HG03135 (cell line): ENCODE measurements around the gene SGPL1.
"Not testable (repeated sequence)": the region's sequence is repeated elsewhere in the genome, so short reads cannot be mapped to it uniquely, and the experiment has no call there.

ENCODE experiments used
- ATAC-seq: cut with Tn5 transposase; IDR thresholded peaks from one replicate; pipeline ENCODE4 v1.9.1; 2021; ENCODE audit warnings: mild to moderate bottlenecking, moderate library complexity; ENCODE audit not compliant: unreplicated experiment

The SGPL1 gene

DNA sequence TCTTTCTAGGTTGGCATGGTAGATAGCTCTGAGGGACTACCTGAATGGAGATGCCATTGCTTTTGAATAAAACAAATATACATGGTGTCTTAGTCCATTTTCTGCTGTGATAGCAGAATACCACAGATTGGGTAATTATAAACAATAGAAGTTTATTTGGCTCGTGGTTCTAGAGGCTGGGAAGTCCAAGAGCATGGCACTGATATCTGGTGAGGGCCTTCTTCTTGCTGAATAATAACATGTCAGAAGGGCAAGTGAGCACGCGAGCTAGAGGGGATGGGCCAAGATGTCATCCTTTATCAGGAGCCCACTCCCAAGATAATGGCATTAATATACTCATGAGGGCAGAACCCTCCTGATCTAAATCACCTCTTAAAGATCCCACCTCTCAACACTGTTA lies 21.9 kb downstream of the SGPL1 start:
- no peak for ATAC-seq

DNA sequence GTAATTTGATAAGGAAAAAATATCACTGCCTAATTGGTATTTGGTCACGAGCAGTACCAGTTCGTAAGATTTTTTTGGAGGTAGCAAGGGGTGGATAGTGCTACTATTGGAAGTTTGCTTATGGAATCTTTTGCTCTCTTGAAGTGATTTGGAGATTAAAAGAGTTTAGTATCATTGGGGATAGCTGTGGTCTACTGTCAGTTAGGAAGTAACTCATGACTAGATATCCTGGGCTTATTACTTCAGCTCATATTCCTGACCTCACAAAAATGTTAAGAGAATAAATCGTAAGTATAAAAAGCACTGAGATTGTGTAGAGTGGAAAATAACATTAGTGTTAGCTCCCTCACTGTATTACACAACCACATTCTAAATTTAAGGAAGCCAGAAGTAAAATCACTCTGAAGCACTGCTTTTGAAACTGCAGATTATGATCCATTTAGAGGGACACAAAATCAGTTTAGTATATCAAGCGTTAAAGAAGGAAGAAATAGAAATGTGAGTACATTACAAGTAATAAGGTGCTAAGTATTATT lies 22.6 kb downstream of the SGPL1 start:
- ATAC-seq = no peak

DNA sequence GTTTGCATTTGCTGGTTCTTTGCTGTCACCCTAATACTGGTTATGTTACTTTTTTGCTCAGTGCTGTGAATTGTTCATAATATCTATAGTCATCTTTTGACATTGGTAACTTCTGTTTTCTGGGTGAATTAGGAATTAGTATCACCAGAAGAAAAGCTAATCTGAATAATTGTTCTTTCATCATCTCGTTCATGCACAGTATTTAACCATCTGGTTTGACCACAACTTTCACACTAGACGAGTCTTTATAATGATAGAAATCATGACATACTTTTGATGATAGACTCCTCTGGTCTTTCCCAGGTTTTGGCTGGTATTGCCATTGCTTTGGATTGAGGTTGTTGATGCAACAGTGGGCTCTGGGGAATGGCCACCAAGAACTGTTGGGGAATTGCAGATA lies 25.1 kb downstream of the SGPL1 start:
- no peak for ATAC-seq

DNA sequence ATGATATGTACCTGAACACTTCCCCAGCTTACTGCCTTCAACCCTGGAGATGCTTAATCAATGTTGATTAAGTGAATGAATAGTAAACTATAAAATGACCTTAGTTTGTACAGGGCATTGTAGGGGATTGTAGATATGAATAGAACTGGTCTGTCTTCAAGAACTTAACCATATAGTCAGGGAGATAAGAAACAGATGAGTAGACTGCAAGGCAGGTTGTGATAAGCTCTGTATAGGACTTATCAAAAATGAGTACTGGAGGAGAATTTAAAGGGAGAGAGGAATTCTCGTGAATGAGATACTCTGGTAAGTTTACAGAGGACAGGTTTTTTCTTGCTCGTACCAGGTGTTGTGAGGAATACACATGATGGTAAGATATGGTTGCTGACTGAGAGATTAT lies 27.6 kb downstream of the SGPL1 start:
- ATAC-seq = no peak

DNA sequence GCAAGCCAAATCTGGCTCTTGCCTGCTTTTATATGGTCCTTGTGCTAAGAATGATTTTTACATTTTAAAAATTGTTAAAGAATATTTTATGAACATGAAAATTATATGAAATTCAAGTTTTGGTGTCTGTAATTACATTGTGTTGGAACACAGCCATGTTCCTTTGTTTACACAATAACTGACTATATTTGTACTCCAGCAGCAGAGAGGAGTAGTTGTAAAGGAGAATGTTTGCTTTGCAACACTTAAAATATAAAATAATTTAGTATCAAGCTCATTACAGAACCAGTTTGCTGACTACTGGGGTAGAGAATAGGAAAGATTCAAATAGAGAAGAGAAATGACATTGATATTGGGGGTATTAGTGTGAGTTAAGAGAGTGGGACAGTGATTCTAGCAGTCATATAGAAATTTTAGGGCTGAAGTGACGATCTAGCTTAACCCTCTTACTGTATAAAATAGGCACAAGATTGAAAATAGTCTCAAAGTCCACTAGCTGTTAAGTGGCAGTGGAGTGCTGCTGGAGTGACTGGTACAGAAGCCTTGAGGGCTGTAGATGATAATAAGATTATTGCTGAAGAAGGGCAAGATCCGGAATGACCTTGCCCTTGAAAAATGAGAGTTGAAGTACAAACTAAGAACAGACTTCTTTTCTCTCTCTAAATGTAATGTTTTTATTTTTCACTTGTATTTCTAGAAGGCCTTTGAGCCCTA lies 28.2 kb downstream of the SGPL1 start:
- ATAC-seq = no peak

DNA sequence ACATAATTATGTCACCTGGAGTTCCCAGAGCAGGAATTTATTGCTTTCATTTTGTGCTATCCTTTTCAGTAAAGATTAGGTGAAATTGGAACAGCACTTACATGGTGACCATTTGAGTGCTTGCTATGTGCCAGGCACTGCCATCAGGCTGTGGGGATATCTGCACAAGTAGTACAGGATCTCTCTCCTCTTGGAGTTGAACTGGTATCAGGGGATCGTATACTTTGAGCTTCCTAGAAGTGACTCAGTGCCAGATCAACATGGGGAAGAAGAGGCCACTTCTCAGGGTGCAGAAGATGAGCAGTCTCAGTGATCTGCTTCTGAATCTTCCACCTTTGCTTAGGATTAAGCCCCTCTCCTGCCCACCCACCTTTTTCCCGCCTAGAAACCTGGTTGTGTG lies 29.5 kb downstream of the SGPL1 start:
- no peak for ATAC-seq

DNA sequence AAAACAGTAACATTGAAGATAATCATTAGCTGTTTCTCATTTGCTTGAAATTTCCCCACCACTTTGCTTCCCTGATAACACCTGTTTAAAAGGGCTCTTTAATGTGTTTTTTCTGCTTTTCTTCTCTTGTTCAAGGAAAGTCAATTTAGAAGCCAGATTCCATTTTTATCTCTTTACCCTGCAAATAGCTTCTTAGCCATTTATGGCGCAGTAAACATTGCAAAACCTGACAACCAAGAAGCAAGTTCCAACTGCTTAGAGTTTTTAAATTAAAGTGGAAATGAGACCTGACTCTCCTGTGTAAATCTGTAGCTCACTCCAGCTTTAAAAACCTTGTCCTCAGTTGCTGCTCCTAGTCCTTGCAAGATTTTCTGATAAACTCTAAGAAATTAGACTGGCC lies 30.1 kb downstream of the SGPL1 start:
- no peak for ATAC-seq

DNA sequence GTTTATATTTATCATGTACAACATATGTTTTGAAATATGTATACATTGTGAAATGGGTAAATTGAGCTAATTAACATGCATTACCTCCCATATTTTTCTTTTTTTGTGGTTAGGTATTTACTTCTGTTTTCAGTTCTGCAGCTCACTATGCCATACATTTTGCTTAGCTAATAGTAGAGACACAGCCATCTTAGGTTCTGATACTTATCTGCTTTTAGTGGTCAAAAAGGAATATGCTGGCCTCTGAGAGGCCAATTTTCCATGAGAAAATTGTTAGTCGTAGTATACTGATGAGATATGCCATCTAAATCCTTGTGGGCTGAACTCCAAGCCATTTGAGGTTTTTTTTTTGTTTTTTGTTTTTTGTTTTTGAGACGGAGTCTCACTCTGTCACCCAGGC lies 31.0 kb downstream of the SGPL1 start:
- no peak for ATAC-seq

DNA sequence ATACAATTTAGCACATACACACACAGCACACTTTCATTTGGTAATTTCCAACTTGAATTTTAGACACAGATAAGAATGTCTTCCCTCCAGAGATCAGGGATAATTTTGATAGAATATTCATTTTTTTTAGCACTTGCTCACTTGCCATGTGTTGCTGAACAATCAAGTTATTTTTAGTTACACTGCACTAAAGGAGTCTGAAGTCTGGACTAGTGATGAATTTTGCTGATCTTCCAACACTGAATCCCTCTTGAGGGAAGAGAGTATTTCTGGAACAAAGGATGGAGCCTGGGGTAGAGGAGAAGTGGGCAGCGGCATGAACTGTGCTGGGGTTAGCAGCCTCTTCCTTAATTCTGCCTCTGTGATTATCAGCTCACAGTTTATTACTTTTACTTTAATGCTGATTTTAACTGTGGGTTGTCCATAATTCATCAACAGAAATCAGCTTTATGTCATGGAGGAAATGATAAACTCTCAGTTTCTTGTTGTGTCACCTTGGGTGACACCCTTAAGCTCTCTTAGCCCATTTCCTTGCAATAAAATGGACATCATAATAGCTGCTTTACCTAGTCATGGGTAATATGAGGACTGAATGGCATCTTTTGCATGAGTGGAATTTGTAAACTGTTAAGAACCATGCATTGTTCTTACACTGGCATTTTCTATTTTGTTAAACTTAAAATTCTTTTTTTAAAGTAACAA lies 32.1 kb downstream of the SGPL1 start:
- no peak for ATAC-seq

DNA sequence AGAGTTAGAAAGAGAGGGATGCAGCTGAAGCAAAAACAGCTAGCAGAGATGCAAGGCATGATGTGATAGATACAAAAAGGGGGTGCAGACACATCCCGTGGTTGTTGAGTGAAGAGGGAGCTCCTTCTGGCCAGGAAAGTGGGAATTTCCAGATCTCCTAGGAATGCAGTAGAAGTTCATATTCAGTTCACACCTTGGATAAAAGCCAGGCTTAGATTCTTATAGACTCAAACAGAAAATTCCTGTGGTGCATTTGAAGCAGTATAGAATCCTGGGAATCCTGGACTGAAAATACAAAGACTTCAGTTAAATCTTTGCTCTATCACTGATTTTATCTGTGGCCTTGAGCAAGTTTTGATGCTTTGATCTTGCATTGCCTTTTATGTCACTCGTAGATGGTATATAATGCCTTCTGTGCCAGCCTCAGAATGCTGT lies 33.9 kb downstream of the SGPL1 start:
- ATAC-seq = no peak

DNA sequence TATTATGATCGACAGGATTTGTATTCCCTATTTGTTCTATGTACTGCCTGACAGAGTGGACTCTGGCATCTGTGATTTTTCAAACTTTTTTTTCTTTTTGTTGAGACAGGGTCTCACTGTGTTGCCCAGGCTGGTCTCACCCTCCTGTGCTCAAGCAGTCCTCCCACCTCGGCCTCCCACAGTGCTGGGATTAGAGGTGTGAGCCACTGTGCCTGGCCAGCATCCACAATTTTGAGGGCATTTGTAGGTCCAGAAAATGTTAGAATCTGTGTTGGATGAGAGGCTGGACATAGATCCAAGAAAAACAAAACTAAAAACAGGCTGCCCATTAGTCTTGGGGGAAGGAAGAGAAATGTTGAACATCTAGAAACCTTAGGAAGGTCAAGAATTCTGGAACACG lies 34.3 kb downstream of the SGPL1 start:
- ATAC-seq = no peak

DNA sequence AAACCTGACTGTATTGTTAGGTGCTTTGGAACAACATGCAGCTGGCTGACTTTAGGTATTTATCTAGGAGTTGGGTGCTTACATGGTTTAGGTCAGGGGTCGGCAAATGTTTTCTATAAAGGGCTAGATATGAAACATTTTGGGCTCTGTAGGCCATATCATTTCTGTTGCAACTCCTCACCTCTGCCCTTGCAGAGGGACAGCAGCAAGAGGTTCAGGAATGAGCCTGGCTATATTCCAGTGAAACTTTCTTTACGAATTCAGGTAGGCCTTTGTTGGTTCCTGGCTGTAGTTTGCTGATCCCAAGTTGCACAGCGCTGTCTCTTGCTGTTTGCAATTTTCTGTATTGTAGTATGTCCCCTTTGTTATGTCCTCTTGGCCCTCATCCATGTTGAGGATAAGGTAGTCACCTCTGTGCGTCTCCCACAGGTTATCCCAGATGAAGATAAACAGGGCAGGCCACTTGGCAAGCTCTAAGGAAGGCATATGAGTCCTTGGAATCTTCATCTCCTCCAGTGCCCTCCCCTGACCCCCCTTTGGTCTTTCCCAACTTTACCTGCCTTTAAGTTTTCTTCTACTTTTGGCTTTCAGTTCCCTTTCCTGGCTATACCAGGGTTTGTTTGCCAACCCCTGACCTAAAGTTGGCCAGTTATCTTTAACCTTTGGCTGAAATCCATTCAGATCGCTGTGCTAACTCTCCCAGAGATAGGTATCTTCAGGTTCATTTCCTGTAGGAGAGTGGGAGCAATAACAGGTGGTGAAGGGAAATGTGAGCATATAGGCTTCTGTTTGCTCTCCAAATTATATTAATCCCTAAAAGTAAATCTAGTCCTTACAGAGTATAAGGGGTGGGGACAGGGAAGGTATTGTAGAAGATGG lies 36.1 kb downstream of the SGPL1 start:
- no peak for ATAC-seq

DNA sequence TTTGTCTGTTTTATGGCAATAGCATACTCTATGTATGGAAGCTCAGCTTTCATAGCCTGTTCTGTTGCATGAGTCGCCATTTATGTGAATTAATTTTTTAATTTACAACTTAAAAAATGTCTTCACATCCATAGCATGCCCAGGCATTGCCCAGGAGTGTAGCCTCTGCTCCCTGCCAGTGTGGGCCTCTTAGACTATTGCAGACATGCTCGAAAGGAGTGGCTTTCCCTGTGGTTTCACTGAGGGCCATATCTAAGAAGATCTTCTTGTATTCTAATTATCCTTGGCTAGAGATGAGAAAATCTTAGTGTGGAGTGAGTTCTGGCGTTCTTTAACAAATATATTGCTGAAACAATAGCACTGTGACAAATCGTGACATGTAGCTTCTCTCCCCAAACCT lies 37.3 kb downstream of the SGPL1 start:
- ATAC-seq = no peak

DNA sequence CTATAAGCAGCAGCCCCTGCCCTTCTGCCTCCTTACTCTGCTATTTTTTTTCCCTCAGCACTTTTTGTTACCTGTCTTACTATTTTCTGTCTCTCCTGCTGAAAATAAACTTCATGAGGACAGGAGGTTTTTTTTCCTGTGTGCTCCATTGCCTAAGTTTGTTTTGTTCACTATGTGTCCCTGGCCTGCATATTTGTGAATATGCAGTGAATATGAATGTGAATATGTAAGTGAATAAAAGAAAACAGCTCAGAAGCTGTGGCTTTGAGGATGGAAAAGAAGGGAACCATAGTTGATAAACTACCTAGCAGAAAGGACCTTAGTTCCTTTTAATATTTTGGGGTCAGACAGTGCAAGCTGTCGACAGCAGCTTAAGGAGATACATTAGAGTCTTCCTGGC lies 37.7 kb downstream of the SGPL1 start:
- ATAC-seq = no peak

DNA sequence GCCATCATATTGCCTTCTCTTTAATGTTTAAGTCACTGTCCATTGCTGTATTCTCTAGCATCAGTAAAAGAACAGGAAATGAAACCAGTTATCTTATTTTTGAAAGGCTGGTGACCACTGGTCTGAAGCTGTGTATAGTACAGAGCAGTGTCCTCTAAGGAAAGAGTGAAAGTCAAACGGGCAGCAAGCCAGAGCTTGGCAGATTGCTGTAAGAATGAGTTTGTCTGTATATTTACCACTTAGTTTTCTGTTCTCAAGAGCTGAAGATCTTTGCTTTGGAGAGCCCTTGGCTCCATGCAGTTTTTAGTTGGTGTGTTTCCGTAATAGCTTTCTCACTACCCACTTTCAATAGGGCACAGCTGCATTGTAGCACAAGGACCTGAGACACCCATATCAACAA lies 40.7 kb downstream of the SGPL1 start:
- ATAC-seq = no peak

DNA sequence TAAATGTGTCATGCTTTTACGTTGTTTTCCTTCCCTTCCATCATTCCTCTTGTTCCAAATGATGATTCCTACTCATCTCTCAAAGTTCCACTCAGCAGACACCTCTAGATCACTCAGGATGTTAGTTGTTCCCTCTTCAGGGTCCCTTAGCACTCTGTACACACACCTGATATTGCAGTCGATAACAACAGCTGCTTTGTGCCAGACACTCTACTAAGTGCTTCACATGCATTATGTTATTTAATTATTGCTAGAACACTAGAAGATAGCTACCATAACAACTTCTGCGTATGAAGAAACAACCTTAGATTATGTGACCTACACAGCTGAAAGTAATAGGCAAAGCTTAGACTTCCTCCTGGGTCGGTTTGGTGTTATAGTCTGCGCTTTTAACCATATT lies 43.0 kb downstream of the SGPL1 start:
- ATAC-seq = no peak

DNA sequence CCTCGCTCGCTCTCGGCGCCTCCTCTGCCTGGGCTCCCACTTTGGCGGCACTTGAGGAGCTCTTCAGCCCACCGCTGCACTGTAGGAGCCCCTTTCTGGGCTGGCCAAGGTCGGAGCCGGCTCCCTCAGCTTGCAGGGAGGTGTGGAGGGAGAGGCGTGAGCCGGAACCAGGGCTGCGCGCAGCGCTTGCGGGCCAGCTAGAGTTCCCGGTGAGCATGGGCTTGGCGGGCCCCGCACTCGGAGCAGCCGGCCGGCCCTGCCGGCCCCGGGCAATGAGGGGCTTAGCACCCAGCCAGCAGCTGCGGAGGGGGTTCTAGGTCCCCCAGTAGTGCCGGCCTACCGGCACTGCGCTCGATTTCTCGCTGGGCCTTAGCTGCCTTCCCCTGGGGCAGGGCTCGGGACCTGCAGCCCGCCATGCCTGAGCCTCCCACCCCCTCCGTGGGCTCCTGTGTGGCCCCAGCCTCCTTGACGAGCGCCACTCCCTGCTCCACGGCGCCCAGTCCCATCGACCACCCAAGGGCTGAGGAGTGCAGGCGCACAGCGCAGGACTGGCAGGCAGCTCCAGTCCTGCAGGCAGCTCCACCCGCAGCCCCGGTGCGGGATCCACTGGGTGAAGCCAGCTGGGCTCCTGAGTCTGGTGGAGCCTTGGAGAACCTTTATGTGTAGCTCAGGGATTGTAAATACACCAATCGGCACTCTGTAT lies 45.9 kb downstream of the SGPL1 start:
- not testable (repeated sequence) for ATAC-seq

DNA sequence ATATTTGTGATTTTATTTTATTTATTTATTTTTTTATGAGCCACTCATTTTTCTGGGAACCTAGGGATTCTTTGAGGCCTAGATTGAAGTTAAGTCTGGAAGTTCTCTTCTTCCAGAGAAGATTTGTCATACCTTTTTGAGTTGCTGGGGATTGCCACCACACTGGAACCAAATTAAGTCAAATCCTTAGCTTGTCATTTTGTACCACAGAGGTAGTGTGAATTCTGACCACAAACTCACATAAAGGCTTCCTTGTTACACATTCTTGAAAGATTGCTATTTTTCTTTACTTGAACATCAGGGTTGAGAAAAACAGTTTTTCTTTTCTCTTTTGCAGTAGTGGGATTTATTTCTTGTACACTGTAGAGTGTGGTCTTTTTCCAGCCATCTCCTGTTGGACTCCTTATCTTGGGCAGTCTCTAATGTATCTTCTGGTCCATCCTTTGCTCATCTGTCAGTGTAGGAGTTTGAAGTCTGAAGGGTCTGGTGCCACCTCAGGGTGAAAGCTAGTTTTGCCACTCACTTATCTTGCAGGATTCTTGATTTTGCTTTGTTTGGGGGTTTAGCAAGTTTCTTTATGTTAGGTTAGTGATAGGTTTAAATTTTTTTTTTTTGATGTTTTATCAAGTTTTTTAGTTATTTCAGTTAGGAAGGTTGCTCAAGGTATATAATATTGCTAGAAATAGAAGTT lies 47.9 kb downstream of the SGPL1 start:
- ATAC-seq = no peak

DNA sequence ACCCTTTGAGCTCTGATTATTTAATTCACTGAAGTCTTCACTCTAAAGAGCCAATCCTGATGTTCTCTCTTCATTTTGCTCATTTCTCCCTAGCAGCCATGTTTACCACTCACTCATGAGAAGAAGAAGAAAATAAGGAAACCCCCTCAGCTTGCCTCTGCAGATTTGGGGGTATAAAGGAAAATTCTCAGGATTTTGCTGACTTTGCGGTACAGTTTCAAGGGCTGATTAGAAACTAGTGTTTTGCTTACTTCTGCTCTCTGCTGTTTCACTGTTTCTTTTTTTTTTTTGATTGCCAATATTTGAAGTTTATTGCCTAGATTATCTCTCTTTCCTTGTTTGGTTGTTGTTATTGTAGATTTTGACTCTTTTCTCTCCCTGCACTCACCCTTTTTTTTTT lies 49.2 kb downstream of the SGPL1 start:
- ATAC-seq = no peak

DNA sequence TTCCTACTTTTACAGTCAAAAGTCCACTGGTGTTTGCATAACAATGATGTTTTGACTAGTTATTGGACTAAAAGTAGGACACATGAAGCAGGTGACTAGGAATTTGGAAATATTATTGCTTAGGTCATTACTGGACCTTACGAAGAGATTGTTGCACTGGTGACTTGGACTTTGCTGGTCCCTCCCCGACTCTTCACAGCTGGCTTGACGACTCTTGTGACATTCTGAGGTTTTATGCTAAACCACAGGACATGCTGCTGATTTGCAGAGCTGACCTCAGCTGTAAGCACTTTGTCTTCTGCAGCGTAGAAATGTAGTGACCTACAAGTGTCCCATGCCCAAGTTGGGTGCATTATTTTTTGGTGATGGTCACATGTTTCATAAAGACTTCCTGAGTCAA lies 50.7 kb downstream of the SGPL1 start:
- no peak for ATAC-seq
